LNCAP (cell line): ENCODE results near the gene ALKBH3.

Experiments used
- TF ChIP-seq, protein P1 (sequence below): fragments of 450-650 bp; IDR thresholded peaks from 2 replicates; pipeline ENCODE4 v1.5.1; 2017; ENCODE audit warnings: mild to moderate bottlenecking

Gene ALKBH3

DNA sequence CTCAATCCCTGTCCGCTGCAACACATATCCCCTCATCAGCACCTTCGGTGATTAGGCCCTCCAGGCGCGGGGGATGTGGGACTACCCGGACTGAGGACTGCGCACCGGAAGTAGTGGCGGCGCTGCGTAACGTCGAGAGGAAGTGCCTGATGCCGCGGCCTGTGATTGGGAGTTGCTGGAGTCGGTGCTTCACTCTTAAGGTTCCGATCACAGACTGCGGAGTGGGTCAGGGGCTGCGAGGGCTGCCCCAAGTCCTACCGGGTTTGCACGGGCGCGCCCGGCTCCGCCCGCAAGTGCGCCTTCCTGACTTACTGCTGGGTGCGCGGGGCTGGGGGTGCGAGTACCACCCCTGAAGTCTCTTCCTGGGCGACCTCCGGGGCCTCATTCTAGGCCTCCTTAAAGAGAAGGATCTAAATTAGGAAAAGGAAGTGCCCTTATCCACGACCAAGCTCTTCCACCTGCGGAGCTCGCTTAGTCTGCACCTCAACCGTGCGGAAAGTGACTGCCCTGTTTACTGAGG is at the start of gene ALKBH3:
Gene ALKBH3 (plus strand): TSS at position 192 of the 520 bp plus-strand sequence. CDS start 1,822 bp downstream, outside the sequence.
- TF ChIP-seq, protein P1, sequence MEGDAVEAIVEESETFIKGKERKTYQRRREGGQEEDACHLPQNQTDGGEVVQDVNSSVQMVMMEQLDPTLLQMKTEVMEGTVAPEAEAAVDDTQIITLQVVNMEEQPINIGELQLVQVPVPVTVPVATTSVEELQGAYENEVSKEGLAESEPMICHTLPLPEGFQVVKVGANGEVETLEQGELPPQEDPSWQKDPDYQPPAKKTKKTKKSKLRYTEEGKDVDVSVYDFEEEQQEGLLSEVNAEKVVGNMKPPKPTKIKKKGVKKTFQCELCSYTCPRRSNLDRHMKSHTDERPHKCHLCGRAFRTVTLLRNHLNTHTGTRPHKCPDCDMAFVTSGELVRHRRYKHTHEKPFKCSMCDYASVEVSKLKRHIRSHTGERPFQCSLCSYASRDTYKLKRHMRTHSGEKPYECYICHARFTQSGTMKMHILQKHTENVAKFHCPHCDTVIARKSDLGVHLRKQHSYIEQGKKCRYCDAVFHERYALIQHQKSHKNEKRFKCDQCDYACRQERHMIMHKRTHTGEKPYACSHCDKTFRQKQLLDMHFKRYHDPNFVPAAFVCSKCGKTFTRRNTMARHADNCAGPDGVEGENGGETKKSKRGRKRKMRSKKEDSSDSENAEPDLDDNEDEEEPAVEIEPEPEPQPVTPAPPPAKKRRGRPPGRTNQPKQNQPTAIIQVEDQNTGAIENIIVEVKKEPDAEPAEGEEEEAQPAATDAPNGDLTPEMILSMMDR = no peak

DNA sequence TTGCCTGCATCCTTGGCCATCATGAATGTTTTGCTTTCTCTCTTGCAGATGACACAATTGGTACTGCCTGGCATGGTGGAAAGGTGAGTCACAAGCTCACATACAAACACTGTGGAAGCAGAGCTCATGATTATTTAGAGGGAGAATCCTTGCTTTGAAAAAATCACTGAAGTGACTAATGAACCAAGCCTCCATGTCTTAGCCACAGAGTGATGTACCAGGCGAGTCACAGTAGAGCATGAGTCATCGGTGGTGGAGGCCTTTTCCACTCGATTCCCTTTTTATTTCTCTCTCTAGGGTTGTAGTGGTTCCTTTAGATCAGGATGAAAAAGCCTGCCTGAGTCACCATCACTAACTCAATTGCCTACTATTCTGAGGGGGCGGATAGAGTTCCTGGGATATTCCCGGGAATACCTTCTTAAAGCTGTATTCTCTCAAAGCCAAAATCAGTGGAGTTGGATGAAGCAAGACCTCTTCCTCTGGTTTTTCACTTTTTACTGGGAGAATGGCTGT is 49.6 kb upstream of the ALKBH3 start:
- TF ChIP-seq, protein P1 = no peak

DNA sequence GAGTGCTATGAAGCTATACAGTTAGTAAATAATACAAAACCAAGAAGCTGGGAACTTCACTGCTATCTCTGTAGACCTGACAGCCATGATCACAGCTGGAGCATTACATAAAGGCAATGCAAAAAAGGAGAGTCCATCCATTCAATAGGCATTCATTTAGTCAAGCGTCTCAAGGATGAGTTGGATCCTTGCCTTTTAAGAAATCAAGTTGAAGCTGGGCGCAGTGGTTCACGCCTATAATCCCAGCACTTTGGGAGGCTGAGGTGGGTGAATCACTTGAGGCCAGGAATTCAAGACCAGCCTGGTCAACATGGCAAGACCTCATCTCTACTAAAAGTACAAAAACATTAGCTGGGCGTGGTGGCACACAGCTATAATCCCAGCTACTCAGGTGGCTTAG is 48.1 kb upstream of the ALKBH3 start:
- TF ChIP-seq, protein P1 = no peak

GRCh38 chr11:43833657-43834073 is 47.0 kb upstream of the ALKBH3 start:
- TF ChIP-seq, protein P1 = no peak

- TF ChIP-seq, protein P1 = no peak
Observed at GRCh38 chr11:43834286-43834685, 46.3 kb upstream of the ALKBH3 start.

DNA sequence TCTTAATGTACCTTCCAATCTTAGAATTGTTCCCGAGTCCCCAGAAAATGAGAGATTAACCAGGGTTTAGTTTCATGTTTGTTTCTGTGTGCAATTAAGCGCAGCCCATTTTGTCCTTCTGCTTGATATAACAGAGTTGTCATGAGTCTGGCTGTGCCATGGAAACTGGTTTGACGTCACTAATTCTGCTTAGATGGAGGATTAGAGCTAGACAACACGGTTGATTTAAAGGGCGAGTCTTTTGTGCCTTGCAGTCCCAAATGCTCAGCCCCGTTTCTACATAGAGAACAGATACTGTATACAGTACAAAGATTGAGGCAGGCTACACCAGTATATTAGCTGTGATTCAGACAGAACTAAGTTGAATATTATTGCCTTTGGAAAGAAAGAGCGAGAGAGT is 45.5 kb upstream of the ALKBH3 start:
- TF ChIP-seq, protein P1 = no peak

GRCh38 chr11:43837879-43838278 is 42.8 kb upstream of the ALKBH3 start:
- TF ChIP-seq, protein P1 = no peak

GRCh38 chr11:43842021-43842420 is 38.6 kb upstream of the ALKBH3 start:
- TF ChIP-seq, protein P1 = no peak
